NB4 (cell line): ENCODE data around the gene ATP5IF1.

Experiments used
- CTCF ChIP-seq: IDR thresholded peaks from one replicate; pipeline ENCODE4 v1.5.1; 2012; ENCODE audit warnings: low read depth, low read length
- MAX ChIP-seq: IDR thresholded peaks from 2 replicates; pipeline ENCODE4 v1.6.1; 2011; ENCODE audit warnings: low read depth, low read length
- MYC ChIP-seq: IDR thresholded peaks from 2 replicates; pipeline ENCODE4 v1.6.1; 2011; ENCODE audit warnings: low read depth, low read length
- POLR2A ChIP-seq: IDR thresholded peaks from 2 replicates; pipeline ENCODE4 v1.6.1; 2011; ENCODE audit warnings: mild to moderate bottlenecking; ENCODE audit not compliant: insufficient read length; ENCODE audit errors: extremely low read depth

DNA sequence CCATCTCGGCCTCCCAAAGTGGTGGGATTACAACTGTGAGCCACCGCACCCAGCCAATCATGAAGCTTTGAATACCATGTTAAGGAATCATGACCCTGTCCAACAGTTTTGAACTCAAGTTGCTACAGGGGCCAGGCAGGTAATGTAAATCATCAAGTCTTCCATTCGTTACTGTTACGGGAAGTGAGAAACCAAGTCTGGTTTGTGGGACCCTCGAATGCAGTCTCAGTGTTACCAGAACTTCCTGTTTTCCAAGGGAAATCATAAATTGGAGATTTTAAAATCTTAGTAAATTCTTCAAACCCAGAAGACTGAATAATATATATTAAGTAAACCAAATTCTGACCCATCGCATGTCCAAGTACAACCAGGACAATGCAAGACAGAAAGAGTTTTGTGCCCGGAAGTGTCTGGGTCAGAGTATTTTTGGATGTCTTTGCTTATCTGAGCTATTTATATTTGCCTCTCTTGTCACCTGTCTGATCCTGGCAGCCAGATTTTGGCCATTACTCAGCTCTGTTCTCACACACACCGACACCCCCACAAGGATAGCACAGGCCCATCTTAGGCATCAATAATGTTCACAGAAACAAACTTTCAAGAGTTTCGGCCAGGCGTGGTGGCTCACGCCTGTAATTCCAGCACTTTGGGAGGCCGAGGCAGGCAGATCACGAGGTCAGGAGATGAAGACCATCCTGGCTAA lies 8.8 kb downstream of the ATP5IF1 start:
- TF ChIP-seq CTCF = no peak
- no peak for TF ChIP-seq MAX
- no peak for TF ChIP-seq POLR2A
- TF ChIP-seq MYC = no peak
